ENCODE data around the gene KIRREL3.

Gene KIRREL3

GRCh38 chr11:126821827-126822226 lies 178.7 kb downstream of the KIRREL3 start:
- DNase-seq = no peak

- DNase-seq = no peak
Observed at GRCh38 chr11:126819194-126819593, 181.4 kb downstream of the KIRREL3 start.

- DNase-seq = no peak
Observed at GRCh38 chr11:126817523-126818450, 182.8 kb downstream of the KIRREL3 start.

- DNase-seq = no peak
Observed at GRCh38 chr11:126817096-126817495, 183.5 kb downstream of the KIRREL3 start.

GRCh38 chr11:126816645-126817044 lies 183.9 kb downstream of the KIRREL3 start:
- DNase-seq = no peak

GRCh38 chr11:126815111-126815510 lies 185.5 kb downstream of the KIRREL3 start:
- DNase-seq = no peak

GRCh38 chr11:126810776-126811175 lies 189.8 kb downstream of the KIRREL3 start:
- no peak for DNase-seq

- DNase-seq = no peak
Observed at GRCh38 chr11:126809514-126810289, 190.9 kb downstream of the KIRREL3 start.

GRCh38 chr11:126808836-126809235 lies 191.7 kb downstream of the KIRREL3 start:
- DNase-seq = no peak

GRCh38 chr11:126808296-126808695 lies 192.3 kb downstream of the KIRREL3 start:
- DNase-seq = no peak

- DNase-seq = no peak
Observed at GRCh38 chr11:126805870-126806269, 194.7 kb downstream of the KIRREL3 start.

- no peak for DNase-seq
Observed at GRCh38 chr11:126804363-126804762, 196.2 kb downstream of the KIRREL3 start.

GRCh38 chr11:126800009-126800408 lies 200.6 kb downstream of the KIRREL3 start:
- DNase-seq = no peak

GRCh38 chr11:126797457-126798169 lies 203.0 kb downstream of the KIRREL3 start:
- DNase-seq = no peak

- DNase-seq = no peak
Observed at GRCh38 chr11:126793596-126793995, 207.0 kb downstream of the KIRREL3 start.

GRCh38 chr11:126791991-126792390 lies 208.6 kb downstream of the KIRREL3 start:
- no peak for DNase-seq

GRCh38 chr11:126791446-126791845 lies 209.1 kb downstream of the KIRREL3 start:
- DNase-seq = no peak

GRCh38 chr11:126790550-126791081 lies 210.0 kb downstream of the KIRREL3 start:
- no peak for DNase-seq

- DNase-seq = no peak
Observed at GRCh38 chr11:126782810-126783209, 217.8 kb downstream of the KIRREL3 start.

- no peak for DNase-seq
Observed at GRCh38 chr11:126781942-126782341, 218.6 kb downstream of the KIRREL3 start.

GRCh38 chr11:126776119-126776518 lies 224.5 kb downstream of the KIRREL3 start:
- no peak for DNase-seq

- DNase-seq = no peak
Observed at GRCh38 chr11:126772267-126772666, 228.3 kb downstream of the KIRREL3 start.

GRCh38 chr11:126768702-126769101 lies 231.9 kb downstream of the KIRREL3 start:
- no peak for DNase-seq
